GM12872 (cell line): ENCODE measurements around the gene MILR1.

Experiments
- CTCF ChIP-seq: IDR thresholded peaks from 3 replicates; pipeline ENCODE4 v1.5.1; 2011; ENCODE audit warnings: low read depth, mild to moderate bottlenecking, low read length, moderate library complexity; ENCODE audit not compliant: insufficient read depth

MILR1 gene

GRCh38 chr17:64437944-64438525 lies 10.9 kb upstream of the MILR1 start:
- no peak for TF ChIP-seq CTCF

- no peak for TF ChIP-seq CTCF
These were observed 9.0 kb upstream of the MILR1 start for GRCh38 chr17:64439956-64440355.

GRCh38 chr17:64441772-64442540 lies 7.0 kb upstream of the MILR1 start:
- no peak for TF ChIP-seq CTCF

DNA sequence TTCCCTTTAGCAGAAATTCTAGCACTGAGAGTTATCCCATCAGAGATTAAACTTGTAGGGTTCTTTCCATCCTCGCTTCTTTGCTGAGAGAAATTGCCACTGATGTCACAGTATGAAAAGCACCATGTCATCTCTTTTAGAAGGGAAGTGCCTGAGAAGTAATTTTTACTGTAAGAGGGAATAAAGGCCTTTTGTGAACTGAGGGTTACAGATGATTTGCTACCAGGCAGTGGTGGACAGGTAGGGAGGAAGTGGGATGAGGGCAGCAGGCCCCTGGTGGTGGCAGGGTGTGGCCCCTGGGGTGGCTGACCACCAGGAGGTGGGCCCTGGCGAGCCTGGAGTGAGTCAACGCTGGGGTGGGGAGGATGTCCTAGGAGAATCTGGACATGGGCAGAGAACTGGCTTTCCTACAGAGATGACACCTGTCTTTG lies 6.4 kb upstream of the MILR1 start:
- TF ChIP-seq CTCF, result no peak

DNA sequence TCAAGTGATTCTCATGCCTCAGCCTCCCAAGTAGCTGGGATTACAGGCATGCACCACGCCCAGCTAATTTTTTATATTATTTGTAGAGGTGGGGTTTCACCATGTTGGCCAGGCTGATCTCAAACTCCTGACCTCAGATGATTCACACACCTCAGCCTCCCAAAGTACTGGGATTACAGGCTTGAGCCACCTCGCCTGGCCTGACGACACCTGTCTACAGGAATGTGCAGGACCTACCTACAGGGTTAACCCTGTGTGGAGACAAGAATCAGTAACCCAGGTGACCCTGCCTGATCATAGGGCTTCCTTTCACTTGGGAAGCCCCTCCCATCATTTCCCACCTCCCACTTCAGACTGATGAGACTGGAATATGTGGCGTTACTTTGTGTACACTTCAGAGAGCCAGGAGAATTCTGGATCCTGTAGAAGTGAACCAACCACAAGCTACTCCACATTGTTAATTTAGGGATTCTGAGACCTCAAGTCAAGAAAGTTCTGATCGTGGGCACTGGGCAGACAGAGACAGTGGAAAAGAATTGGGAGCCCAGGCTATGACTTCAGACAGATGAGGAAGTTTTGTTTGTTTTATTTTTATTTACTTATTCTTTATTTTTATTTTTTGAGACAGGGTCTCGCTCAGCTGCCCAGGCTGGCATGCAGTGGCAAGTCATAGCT lies 5.7 kb upstream of the MILR1 start:
- no peak for TF ChIP-seq CTCF

DNA sequence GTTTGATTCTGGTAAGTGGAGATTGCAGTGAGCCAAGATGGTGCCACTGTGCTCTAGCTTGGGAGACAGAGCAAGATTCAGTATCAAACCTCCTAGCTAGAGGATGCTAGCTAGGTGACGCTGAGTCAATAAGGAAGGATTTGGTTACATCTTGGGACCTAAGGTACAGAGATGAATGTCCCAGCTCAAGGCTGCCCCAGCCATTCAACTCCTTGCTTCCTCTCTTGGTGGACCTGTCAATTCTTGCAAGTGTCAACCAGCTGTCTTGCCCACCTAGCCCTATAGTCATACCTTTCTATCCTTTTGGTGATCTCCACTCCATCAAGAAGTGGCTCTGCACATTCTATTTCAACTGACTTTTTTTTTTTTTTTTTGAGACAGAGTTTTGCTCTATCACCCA lies 1.4 kb upstream of the MILR1 start:
- no peak for TF ChIP-seq CTCF

DNA sequence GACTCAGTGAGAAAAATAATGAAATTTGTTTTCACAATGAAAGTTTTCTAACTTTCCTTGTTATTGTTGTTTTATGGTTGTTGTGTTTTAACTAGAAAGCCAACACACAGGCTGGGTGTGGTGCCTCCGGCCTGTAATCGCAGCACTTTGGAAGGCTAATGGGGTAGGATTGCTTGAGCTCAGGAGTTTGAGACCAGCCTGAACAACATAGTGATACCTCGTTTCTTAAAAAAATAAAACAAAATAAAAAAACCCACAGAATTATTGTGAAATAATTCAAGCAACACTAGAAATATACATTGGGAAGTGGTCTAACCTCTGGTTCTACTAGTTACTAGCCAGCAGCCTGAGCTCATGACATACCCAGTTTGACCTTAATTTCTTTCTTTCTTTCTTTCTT lies 630 bp downstream of the MILR1 start:
- no peak for TF ChIP-seq CTCF
